ENCODE results near the gene EMSY.

EMSY gene

DNA sequence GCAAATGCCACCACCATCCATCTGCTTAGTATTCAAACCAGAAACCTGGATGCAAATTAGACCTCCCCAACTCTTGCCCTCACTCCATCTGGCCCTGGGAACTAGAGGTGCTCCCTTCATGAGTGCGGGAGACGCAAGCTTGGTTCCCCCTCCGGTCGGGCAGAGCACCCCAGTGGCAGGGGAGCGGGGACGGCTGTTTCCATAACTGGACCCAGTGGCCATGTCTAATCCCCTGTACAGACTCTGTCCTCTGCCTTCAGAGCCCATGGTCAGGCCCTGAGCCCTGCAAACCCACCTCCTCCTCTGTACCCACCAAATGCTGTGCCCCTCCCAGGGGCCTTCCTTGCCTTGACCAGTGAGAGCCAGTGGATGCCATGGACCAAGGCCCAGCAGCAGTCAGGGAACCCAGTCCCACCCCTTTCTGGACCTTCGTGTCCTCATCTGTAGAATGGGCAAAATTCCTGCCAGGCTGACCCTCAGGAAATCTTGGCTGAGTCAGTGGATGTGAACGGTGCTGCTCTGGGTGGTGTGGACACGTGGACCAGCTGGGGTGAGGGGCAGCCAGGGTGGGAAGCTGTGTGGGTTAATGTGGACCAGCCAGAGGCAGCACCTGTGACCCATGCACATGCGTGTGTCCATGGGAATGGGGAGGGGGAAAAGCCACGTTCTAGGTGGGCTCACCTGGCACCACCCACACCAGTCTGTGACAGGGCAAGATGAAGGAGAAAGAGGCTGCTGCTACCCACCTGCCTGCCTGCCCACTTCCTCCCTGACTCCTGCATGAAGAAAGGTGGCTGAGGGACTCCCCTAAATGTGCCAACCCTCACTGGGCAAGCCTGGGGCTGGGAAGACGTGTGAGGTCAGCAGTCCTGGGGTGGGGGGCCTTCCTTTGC is 153.0 kb downstream of the EMSY start:
- no peak for DNase-seq

DNA sequence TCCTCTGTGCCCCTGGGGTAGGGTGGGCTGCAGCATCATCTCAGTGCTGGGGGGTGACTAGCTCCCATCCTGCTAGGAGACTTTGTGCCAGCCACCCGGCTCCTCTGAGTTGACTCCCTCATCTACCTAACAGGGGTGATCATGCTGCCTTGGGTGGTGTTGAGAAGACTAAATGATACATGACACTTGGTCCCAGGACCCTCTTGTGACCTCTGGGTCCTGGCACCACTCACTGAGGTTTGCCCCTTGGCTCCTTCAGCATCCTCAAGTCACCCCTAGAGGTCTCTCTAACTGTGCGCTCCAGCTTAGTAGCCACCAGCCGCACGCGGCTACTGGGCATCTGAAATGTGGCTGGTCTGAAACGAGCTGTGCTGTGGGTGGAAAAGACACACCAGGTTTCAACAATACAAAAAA is 153.6 kb downstream of the EMSY start:
- peak; percentile 27 for DNase-seq

- DNase-seq = no peak
Observed at GRCh38 chr11:76599041-76600013, 154.5 kb downstream of the EMSY start.

DNA sequence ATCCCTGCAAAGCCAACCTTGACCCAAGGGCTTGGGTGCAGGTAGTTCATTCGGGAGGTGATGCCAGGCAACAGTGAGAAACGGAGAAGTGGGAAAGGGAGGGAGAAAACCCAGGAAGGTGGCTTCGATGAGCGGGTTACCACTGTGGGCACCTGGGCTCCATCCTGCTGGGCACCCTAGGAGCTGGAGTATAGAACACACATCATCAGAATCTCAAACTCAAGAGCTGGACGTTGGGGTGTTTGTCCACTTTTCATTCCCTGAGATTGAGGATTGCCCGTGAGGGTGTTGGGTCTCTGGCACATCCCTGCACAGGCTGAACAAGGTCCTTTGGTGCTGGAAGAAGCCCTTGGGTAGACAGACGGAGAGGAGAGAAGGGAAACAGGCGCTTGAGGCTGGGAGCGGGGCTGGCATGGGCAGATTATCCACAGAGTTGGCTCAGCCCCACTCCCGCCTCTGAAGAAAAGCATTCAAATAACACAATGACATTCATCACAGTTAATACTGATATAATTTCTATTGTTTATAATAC is 155.4 kb downstream of the EMSY start:
- DNase-seq = no peak

DNA sequence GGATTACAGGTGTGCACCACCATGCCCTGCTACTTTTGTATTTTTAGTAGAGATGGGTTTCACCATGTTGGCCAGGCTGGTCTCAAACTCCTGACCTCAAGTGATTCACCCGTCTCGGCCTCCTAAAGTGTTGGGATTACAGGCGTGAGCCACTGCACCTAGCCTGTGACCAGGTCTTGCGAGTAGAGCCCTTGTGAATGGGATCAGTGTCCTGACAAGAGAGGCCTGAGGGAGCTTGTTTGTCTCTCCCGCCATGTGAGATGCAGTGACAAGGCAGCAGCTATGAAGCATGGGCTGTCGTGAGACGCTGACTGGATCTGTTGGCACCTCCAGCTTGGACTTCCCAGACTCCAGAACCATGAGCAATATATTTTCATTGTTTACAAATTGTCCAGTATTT is 156.5 kb downstream of the EMSY start:
- no peak for DNase-seq

- DNase-seq = no peak
Observed at GRCh38 chr11:76601724-76602123, 156.9 kb downstream of the EMSY start.

DNA sequence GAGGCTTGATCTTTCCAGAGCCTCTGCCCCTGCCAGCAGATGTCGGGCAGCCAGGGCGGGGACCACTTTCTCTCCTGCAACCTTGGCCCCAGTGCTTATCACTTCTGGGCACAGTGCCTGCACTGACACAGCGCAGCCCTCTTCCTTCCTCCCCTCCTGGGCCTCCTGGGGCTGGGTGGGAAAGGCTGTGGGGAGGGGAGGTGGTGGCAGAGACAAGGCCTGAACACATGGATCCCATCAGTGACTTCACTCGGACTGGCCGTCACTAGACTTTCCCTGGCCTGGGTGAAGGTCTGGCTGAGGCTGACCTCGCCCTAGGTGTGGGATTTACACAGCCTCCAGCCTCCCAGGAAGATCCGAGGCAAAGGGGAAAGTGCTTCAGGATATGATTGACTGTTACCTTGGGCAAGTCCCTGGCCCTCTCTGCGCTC is 157.6 kb downstream of the EMSY start:
- DNase-seq = no peak

Data from NCI-H510A treated with DMSO at 0.1 percent for 48 hours (cell line).